GM12865 (cell line): ENCODE results near the gene INSIG2.

Experiments
- DNase-seq: peaks from one replicate; pipeline ENCODE4 v3.0.0; 2010; ENCODE audit warnings: low read depth
- H3K4me3 ChIP-seq: 2 replicates; pipeline ENCODE4 v1.5.1; 2011; ENCODE audit warnings: mild to moderate bottlenecking, low read depth, low read length, control low read depth
- CTCF ChIP-seq: IDR thresholded peaks from 2 replicates; pipeline ENCODE4 v1.5.1; 2011; ENCODE audit warnings: low read length, control low read depth, low read depth, inconsistent platforms; ENCODE audit not compliant: insufficient read depth; ENCODE audit errors: missing control alignments

Gene INSIG2

GRCh38 chr2:118151831-118152230 is 63.6 kb downstream of the INSIG2 start:
- no peak for TF ChIP-seq CTCF

DNA sequence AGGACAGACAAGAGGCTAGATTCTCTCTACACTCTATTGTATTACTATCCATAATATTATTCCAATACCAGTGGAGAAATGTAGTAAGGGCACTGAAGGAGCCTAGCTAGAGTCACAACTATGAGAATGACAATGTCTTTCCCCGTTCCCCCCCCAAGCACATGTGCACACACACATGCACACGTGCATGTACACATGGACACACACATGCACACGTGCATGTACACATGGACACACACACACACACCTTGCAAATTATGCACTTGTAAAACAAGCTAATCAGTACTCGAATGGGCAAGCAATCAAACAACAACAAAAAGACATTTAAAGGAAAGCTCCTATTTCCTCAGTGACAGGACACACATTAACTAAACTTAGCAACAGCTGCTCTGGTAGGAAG is 65.2 kb downstream of the INSIG2 start:
- no peak for TF ChIP-seq CTCF
- DNase-seq: no peak
- no peak overlapping the region for H3K4me3 ChIP-seq

More at GRCh38 chr2:118151831-118152230, 63.6 kb downstream of the INSIG2 start:
- no peak overlapping the region for H3K4me3 ChIP-seq
- DNase-seq: no peak

DNA sequence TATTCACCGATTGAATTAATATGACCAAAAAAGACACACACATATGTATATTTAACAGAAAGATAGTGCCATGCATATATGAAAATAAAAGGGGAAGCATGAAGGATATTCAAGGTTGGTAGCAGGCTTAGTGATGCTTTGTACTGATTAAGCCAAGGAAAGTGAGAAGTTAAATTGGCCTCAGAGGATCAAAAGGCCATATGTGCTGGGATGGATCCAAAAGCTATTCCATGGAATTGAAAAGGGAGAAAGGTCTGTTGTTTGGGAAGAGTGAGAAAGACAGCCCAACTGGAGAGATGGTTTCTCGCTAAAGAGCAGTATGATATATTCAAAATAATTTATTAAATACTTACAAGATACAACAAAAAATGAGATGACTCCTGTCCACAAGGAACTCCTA is 65.9 kb downstream of the INSIG2 start:
- no peak for DNase-seq
- H3K4me3 ChIP-seq: no peak overlapping the region
- no peak for TF ChIP-seq CTCF
